Mucosa of gallbladder (tissue), 1 donor: ENCODE measurements around the gene SMIM45. TPM values are rescaled to one million over a fixed set of nuclear protein-coding genes. Genes with fewer than 3 reads are reported as not detected.

ENCODE experiments used
- DNase-seq: peaks from one replicate; pipeline ENCODE4 v3.0.0-alpha.2; 2020; ENCODE audit warnings: low spot score
- total RNA-seq: library from RNA; stranded (reverse); gene quantifications from one replicate; pipeline ENCODE4 v1.2.1, GENCODE V29; 2021
- donor health status: DM: no; HTN: no; CAD: no.

SMIM45 gene

DNA sequence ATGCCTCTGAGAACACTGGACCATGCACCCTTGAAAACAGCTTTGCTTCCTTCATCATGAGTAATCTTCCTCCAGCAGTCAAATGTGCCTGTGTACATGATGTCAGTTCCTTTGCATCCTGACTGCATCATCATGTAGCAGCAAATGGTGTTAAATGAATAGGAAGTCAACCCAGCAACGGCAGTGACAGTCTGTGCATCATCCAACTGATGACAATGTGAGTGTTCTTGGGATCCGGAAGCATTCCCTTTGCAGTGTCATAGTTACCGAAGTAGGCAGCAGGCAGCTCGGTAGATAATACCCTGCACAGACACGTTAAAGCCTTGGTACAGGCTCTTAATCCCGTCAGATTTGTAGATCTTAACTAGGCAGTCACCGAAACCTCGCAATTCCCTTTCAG, 49.2 kb downstream of the SMIM45 start:
- no peak for DNase-seq

DNA sequence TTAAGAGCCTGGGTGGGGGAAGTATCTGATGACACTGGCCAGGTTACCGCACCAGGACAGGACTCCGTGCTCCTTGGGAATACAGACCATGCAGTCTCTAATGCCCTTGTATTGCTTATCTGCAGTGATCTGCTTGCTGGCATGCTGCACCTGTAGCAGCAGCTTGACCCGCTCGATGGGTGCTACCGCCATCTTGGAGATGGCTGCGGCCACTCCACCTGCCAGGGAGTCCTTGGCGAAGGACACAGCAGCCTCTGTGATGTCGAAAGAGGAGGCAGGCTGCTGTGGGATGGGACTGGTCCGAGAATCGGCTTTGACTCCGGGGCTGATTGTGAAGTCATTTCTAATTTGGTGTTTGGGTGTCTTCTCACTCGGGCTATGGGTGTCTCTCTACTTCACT, 49.8 kb downstream of the SMIM45 start:
- no peak for DNase-seq

DNA sequence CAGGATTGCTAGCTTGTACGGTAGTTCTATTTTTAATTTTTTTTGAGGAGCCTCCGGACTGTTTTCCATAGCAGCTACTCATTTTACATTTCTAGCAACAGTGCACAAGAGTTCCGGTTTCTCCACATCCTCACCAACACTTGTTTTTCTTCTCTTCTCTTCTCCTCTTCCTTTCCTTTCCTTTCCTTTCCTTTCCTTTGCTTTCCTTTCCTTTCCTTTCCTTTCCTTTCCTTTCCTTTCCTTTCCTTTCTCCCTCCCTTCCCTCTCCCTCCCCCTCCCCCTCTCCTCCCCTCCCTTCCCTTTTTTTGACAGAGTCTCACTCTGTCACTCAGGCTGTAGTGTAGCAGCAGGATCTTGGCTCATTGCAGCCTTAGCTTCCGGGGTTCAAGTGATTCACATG, 56.0 kb downstream of the SMIM45 start:
- DNase-seq, result no peak

Other genes with a start within 250 kb of the SMIM45 start
- 10.2 TPM for gene CCDC134, start 151.5 kb upstream of the SMIM45 start, total RNA-seq
- gene SREBF2, start 119.0 kb upstream of the SMIM45 start, total RNA-seq, result 257 TPM
- gene SHISA8, start 37.1 kb upstream of the SMIM45 start, total RNA-seq, result 1.4 TPM
- 0.55 TPM for gene TNFRSF13C, start 25.3 kb upstream of the SMIM45 start, total RNA-seq
- 3.2 TPM for gene CENPM, start 5.0 kb upstream of the SMIM45 start, total RNA-seq
- gene SEPTIN3, start 17.3 kb downstream of the SMIM45 start, total RNA-seq, result 0.60 TPM
- 1.6 TPM for gene WBP2NL, start 46.6 kb downstream of the SMIM45 start, total RNA-seq
- 45.0 TPM for gene NAGA, start 118.7 kb downstream of the SMIM45 start, total RNA-seq
- gene PHETA2, start 122.1 kb downstream of the SMIM45 start, total RNA-seq, result 10.3 TPM
- gene SMDT1, start 127.5 kb downstream of the SMIM45 start, total RNA-seq, result 121 TPM
- gene NDUFA6, start 138.6 kb downstream of the SMIM45 start, total RNA-seq, result 77.9 TPM
- gene CYP2D6, start 178.7 kb downstream of the SMIM45 start, total RNA-seq, result 2.7 TPM